ENCODE results near the gene C2CD4A. TPM values are rescaled to one million over a fixed set of nuclear protein-coding genes. Genes with fewer than 3 reads are reported as not detected.

Gene C2CD4A
- total and polyA plus RNA-seq, 9 of the 15 experiments (the other 6 are each of a cell fraction or from before 2014, with no cell fraction given): not detected

- TF ChIP-seq ZNF407 (IDR thresholded peaks at IDR 0.05; ENCODE audit: low read depth): no peak
- TF ChIP-seq HMGN3 (IDR thresholded peaks at IDR 0.05; ENCODE audit: borderline replicate concordance, extremely low read depth, insufficient read length, low read depth, low read length): no peak
- TF ChIP-seq ZBTB8A (IDR thresholded peaks at IDR 0.05; ENCODE audit: partially characterized antibody): no peak
- no peak for TF ChIP-seq TCF7 (IDR thresholded peaks at IDR 0.05; ENCODE audit: borderline replicate concordance)
- TF ChIP-seq SMARCE1 (IDR thresholded peaks at IDR 0.05): no peak
- peak; percentile 46 to 62 (median 46); a peak in 5 of 6 replicates for TF ChIP-seq CTCF (IDR thresholded peaks at IDR 0.05 in 2 of 3, conservative IDR thresholded peaks at IDR 0.05 in 1 of 3; ENCODE audit: insufficient read depth in 2 of 3, low read depth in 1 of 3, low read length in 3 of 3)
- no peak for TF ChIP-seq ZNF668 (CRISPR knock-in tag; IDR thresholded peaks at IDR 0.05)
- TF ChIP-seq RAD21 (CRISPR knock-in tag; conservative IDR thresholded peaks at IDR 0.05 in 1 of 2, IDR thresholded peaks at IDR 0.05 in 1 of 2): peak; percentile 47 to 72
- TF ChIP-seq ZNF395 (CRISPR knock-in tag; IDR thresholded peaks at IDR 0.05): no peak
- TF ChIP-seq SMC3 (conservative IDR thresholded peaks at IDR 0.05; ENCODE audit: insufficient read depth, low read depth, low read length): 0 out of 2 replicates have a peak, but pooled peaks have one; percentile 6
- TF ChIP-seq ZNF12 (CRISPR knock-in tag; IDR thresholded peaks at IDR 0.05): no peak
- no peak for TF ChIP-seq ELF2 (CRISPR knock-in tag; IDR thresholded peaks at IDR 0.05)
- TF ChIP-seq ZBTB1 (CRISPR knock-in tag; IDR thresholded peaks at IDR 0.05; ENCODE audit: borderline replicate concordance, low read depth): no peak
- TF ChIP-seq ZBTB43 (CRISPR knock-in tag; IDR thresholded peaks at IDR 0.05): no peak
- TF ChIP-seq HDAC2 (IDR thresholded peaks at IDR 0.05): no peak
Observed at GRCh38 chr15:62071711-62072308, 5.0 kb downstream of the C2CD4A start (continued).

Measured in K562 (cell line).